ENCODE results near the gene C2orf92. TPM values are rescaled to one million over a fixed set of nuclear protein-coding genes. Genes with fewer than 3 reads are reported as not detected.
"Not testable (repeated sequence)": the region's sequence is repeated elsewhere in the genome, so short reads cannot be mapped to it uniquely, and the experiment has no call there.

C2orf92 gene
- total and polyA plus RNA-seq, 2 experiments from 2014 or later: 1.1 to 1.2 TPM

DNA sequence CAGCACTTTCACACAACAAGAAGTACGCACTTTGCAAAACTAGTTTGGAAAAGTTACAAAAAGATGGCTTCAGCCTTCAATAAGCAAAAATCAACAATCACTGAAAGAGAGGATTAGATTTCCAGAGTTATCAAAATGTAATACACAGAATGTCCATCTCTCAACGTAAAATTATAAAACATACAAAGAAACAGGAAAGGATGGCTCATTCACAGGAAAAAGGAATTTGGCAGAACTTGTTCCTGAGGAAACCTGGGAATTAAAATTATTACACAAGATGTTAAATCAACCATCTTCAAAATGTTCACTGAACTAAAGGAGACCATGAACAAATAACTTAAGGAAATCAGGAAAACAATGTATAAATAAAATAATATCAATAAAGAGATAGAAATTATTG lies 8.0 kb downstream of the C2orf92 start:
- no peak overlapping the region for H2AFZ ChIP-seq
- no peak for DNase-seq
- 93 to 94% methylated on average over 2 of the region's 2 CpGs for WGBS, 2 experiments (ENCODE audit: low coverage in 1 of 2, low lambda C conversion rate in 2 of 2, missing lambda C conversion rate in 2 of 2)
- H3K4me2 ChIP-seq (ENCODE audit: unreplicated experiment): no peak overlapping the region
- H3K27ac ChIP-seq: no peak overlapping the region
- in situ Hi-C loops (cut with MboI): no loop called here
- H3K9ac ChIP-seq: no peak overlapping the region
- H3K9me2 ChIP-seq (ENCODE audit: insufficient read depth): no peaks in the 10 kb centered on the region
- TF ChIP-seq EZH2 (IDR thresholded peaks at IDR 0.05; ENCODE audit: insufficient read depth, poor library complexity, severe bottlenecking) (no peak), EZH2phosphoT487 (IDR thresholded peaks at IDR 0.05; ENCODE audit: insufficient read depth, low read depth) (no peak)
- H3K36me3 ChIP-seq (ENCODE audit: low read depth): no peaks in the 10 kb centered on the region
- H3K9me3 ChIP-seq (ENCODE audit: low read depth): no peaks in the 10 kb centered on the region
- no peak overlapping the region for H3K4me3 ChIP-seq
- H3K79me2 ChIP-seq (ENCODE audit: insufficient read depth): no peaks in the 10 kb centered on the region
- H4K20me1 ChIP-seq (ENCODE audit: insufficient read depth): no peaks in the 10 kb centered on the region
- no peaks in the 10 kb centered on the region for H3K4me1 ChIP-seq (ENCODE audit: insufficient read depth)
- H3F3A ChIP-seq (ENCODE audit: insufficient read depth): no peaks in the 10 kb centered on the region
- no peaks in the 10 kb centered on the region for H3K27me3 ChIP-seq (replicated peaks; ENCODE audit: insufficient read depth)

DNA sequence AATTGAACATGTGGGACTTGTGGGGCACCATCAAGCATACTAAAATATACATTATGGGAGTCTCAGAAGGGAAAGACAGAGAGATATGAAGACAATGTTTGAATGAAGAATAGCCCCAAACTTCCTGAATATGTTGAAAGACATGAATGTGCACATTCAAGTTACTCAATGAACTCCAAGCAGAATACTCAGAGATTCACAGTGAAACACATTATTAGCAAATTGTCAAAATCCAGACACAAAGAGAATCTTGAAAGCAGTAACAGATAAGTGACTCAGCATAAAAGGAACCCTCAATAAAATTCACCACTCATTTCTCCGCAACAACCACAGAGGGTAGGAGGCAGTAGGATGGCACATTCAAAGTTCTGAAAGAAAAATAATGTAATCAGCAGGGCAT lies 8.8 kb downstream of the C2orf92 start:
- H3K4me3 ChIP-seq: no peak overlapping the region
- no peaks in the 10 kb centered on the region for H3F3A ChIP-seq (ENCODE audit: insufficient read depth)
- H3K4me1 ChIP-seq (ENCODE audit: insufficient read depth): no peaks in the 10 kb centered on the region
- no peaks in the 10 kb centered on the region for H3K9me3 ChIP-seq (ENCODE audit: low read depth)
- WGBS, 2 experiments (ENCODE audit: low coverage in 1 of 2, low lambda C conversion rate in 2 of 2, missing lambda C conversion rate in 2 of 2): 97 to 100% methylated on average over 1 of the region's 1 CpG
- no peaks in the 10 kb centered on the region for H3K79me2 ChIP-seq (ENCODE audit: insufficient read depth)
- H2AFZ ChIP-seq: no peak overlapping the region
- H4K20me1 ChIP-seq (ENCODE audit: insufficient read depth): no peaks in the 10 kb centered on the region
- TF ChIP-seq EZH2 (IDR thresholded peaks at IDR 0.05; ENCODE audit: insufficient read depth, poor library complexity, severe bottlenecking) (no peak), EZH2phosphoT487 (IDR thresholded peaks at IDR 0.05; ENCODE audit: insufficient read depth, low read depth) (no peak)
- DNase-seq: no peak
- H3K9ac ChIP-seq: no peak overlapping the region
- H3K4me2 ChIP-seq (ENCODE audit: unreplicated experiment): no peak overlapping the region
- H3K9me2 ChIP-seq (ENCODE audit: insufficient read depth): no peaks in the 10 kb centered on the region
- no peaks in the 10 kb centered on the region for H3K27me3 ChIP-seq (replicated peaks; ENCODE audit: insufficient read depth)
- H3K36me3 ChIP-seq (ENCODE audit: low read depth): no peaks in the 10 kb centered on the region
- in situ Hi-C loops (cut with MboI): no loop called here
- H3K27ac ChIP-seq: no peak overlapping the region

DNA sequence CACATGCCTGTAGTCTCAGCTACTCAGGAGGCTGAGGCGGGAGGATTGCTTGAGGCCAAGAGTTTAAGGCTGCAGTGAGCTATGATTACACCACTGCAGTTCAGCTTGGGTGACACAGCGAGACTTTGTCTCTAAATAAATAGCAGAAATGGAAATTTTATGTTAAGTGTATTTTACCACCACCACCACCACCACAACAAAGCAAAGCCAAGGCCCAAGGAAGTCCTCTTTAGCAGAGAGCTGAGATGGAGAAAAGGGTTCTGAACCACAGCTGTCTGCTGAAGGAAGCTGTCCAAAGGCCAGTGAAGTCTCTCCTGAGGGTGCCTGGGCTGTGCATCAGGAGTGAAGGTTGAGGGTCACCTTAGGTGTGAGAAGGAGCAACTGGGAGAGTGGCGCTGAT lies 17.7 kb downstream of the C2orf92 start:
- H3K27me3 ChIP-seq (replicated peaks; ENCODE audit: insufficient read depth); H2AFZ ChIP-seq; H3K9me2 ChIP-seq (ENCODE audit: insufficient read depth); H3K9me3 ChIP-seq (ENCODE audit: low read depth); H4K20me1 ChIP-seq (ENCODE audit: insufficient read depth); DNase-seq; H3K36me3 ChIP-seq (ENCODE audit: low read depth); H3K4me1 ChIP-seq (ENCODE audit: insufficient read depth); H3K79me2 ChIP-seq (ENCODE audit: insufficient read depth); in situ Hi-C loops (cut with MboI); H3K4me2 ChIP-seq (ENCODE audit: unreplicated experiment); H3F3A ChIP-seq (ENCODE audit: insufficient read depth); H3K4me3 ChIP-seq; H3K27ac ChIP-seq; H3K9ac ChIP-seq: not testable (repeated sequence)
- 87 to 100% methylated on average over 2 of the region's 3 CpGs for WGBS, 2 experiments (ENCODE audit: low coverage in 1 of 2, low lambda C conversion rate in 2 of 2, missing lambda C conversion rate in 2 of 2)

DNA sequence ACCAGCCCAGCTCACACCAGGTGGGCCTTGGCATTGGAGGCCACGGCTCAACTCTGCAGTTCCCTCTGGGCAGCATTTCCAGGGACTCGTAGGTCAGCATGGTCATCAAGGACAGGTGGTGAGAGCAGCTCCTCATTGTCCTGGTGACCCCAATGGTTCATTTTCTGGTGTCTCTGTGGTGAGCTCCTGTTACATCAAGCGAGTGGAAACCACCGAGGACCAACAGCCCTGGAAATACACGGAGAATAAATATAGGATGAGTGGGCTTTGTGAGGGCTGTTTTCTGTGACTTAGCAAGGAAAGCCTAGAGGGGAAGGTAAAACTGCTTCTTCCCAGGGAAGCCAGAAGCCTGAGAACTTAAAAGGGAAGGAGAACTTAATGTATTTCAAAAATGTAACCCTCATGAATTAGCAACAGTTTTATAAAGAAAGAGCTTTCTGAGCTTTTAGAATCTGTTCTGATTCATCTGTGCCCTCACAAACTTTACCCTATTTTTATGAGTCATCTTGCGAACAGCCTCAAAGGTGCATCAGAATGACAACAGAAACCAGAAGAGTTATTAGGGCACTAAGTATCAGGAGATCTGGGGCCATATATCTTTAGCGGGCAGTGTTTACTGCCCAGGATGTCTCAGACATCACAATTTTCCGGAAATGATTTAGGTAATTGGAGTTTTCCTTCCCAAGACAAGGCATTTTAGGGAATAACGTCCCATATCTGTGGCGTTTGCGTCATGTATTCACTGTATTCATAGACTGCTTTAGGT lies 18.7 kb downstream of the C2orf92 start:
- Histone ChIP-seq H3K36me3 (ENCODE audit: low read depth) (no peaks in the 10 kb centered on the region), H3K79me2 (ENCODE audit: insufficient read depth) (no peaks in the 10 kb centered on the region), H3K27ac (no peak overlapping the region), H3K9ac (no peak overlapping the region), H4K20me1 (ENCODE audit: insufficient read depth) (no peaks in the 10 kb centered on the region), H3K9me3 (ENCODE audit: low read depth) (no peaks in the 10 kb centered on the region), H3K27me3 (replicated peaks; ENCODE audit: insufficient read depth) (no peaks in the 10 kb centered on the region), H3K4me1 (ENCODE audit: insufficient read depth) (no peaks in the 10 kb centered on the region), H3K9me2 (ENCODE audit: insufficient read depth) (no peaks in the 10 kb centered on the region), H3F3A (ENCODE audit: insufficient read depth) (no peaks in the 10 kb centered on the region), H3K4me3 (no peak overlapping the region), H3K4me2 (ENCODE audit: unreplicated experiment) (no peak overlapping the region), H2AFZ (no peak overlapping the region)
- TF ChIP-seq EZH2phosphoT487 (IDR thresholded peaks at IDR 0.05; ENCODE audit: insufficient read depth, low read depth) (no peak), EZH2 (IDR thresholded peaks at IDR 0.05; ENCODE audit: insufficient read depth, poor library complexity, severe bottlenecking) (no peak)
- WGBS, 2 experiments (ENCODE audit: low coverage in 1 of 2, low lambda C conversion rate in 2 of 2, missing lambda C conversion rate in 2 of 2): 83 to 84% methylated on average over 11 of the region's 11 CpGs
- no peak for DNase-seq
- in situ Hi-C loops (cut with MboI): no loop called here

DNA sequence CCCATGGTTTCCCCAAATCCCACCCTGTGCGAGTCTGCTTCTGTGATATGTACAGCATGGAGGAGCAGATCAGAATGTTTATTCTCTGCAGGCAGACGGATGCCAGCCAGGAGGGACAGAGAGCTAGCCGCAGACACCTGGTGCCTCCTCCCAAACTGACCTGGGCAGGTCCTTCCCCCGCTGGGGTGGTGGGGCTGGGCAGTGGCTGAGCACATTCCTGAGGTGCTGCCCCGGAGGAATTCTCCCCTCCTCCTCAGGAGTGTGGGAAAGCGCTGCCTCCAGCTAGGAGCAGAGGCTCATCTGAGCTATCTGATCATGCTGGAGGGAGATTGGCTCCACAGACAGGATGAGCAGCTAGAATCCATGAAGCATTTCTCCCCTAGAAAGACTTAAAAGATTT lies 21.7 kb downstream of the C2orf92 start:
- Histone ChIP-seq H3K9me3 (ENCODE audit: low read depth) (no peaks in the 10 kb centered on the region), H3K27ac (no peak overlapping the region), H2AFZ (no peak overlapping the region), H3K4me3 (no peak overlapping the region), H3K9me2 (ENCODE audit: insufficient read depth) (no peaks in the 10 kb centered on the region), H4K20me1 (ENCODE audit: insufficient read depth) (no peaks in the 10 kb centered on the region), H3K27me3 (replicated peaks; ENCODE audit: insufficient read depth) (no peaks in the 10 kb centered on the region), H3K4me1 (ENCODE audit: insufficient read depth) (no peaks in the 10 kb centered on the region), H3K9ac (no peak overlapping the region), H3F3A (ENCODE audit: insufficient read depth) (no peaks in the 10 kb centered on the region), H3K79me2 (ENCODE audit: insufficient read depth) (no peaks in the 10 kb centered on the region), H3K36me3 (ENCODE audit: low read depth) (no peaks in the 10 kb centered on the region), H3K4me2 (ENCODE audit: unreplicated experiment) (no peak overlapping the region)
- no peak for TF ChIP-seq EZH2 (IDR thresholded peaks at IDR 0.05; ENCODE audit: insufficient read depth, poor library complexity, severe bottlenecking)
- TF ChIP-seq EZH2phosphoT487 (IDR thresholded peaks at IDR 0.05; ENCODE audit: insufficient read depth, low read depth): no peak
- in situ Hi-C loops (cut with MboI): loop anchor here (10.0 kb wide), 1 partner anchor 96 kb away; no protein-coding TSS in a partner anchor
- DNase-seq: no peak
- 33 to 34% methylated on average over 6 of the region's 6 CpGs for WGBS, 2 experiments (ENCODE audit: low coverage in 1 of 2, low lambda C conversion rate in 2 of 2, missing lambda C conversion rate in 2 of 2)

Data from GM23248 (cell line).